Body of pancreas (tissue), 4 donors: ENCODE measurements around the gene ANXA9.

Source experiments
- POLR2A ChIP-seq, 3 donors: fragments of 450-650 bp; IDR thresholded peaks; one replicate each; pipeline ENCODE4 v1.6.1; 2016; ENCODE audit warnings: antibody characterized with exemption in 3 of 3, mild to moderate bottlenecking in 2 of 3
- TF ChIP-seq, protein P1 (sequence below), 7 experiments: fragments of 450-650 bp in 4 of 7; fragments of 200-600 bp in 3 of 7; sonication (generic) in 3 of 7; IDR thresholded peaks; one replicate each; pipeline ENCODE4 v1.5.1; 2016 to 2019; ENCODE audit warnings: antibody characterized with exemption in 7 of 7

DNA sequence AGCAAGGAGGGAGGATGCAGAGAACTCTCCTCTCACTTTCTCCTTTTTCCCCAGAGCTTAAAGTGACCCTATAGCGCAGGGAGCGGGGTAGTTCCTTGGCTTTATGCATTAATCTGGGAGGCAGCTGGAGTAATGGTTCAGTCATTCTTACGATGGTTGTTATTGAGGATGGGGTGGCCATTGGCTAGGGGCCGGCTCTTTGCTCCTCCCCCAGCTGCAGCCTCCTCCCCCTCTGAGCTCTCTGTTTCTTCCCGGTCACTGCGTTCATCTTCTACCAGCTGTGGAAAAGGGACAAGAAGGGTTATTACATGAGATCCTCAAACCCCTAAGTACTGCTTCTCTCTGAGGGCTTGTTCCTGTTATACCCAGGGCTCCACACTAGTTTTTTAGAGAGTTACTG lies 16.1 kb upstream of the ANXA9 start:
- TF ChIP-seq, protein P1, sequence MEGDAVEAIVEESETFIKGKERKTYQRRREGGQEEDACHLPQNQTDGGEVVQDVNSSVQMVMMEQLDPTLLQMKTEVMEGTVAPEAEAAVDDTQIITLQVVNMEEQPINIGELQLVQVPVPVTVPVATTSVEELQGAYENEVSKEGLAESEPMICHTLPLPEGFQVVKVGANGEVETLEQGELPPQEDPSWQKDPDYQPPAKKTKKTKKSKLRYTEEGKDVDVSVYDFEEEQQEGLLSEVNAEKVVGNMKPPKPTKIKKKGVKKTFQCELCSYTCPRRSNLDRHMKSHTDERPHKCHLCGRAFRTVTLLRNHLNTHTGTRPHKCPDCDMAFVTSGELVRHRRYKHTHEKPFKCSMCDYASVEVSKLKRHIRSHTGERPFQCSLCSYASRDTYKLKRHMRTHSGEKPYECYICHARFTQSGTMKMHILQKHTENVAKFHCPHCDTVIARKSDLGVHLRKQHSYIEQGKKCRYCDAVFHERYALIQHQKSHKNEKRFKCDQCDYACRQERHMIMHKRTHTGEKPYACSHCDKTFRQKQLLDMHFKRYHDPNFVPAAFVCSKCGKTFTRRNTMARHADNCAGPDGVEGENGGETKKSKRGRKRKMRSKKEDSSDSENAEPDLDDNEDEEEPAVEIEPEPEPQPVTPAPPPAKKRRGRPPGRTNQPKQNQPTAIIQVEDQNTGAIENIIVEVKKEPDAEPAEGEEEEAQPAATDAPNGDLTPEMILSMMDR (IDR thresholded peaks at IDR 0.05) = no peak
- TF ChIP-seq POLR2A (IDR thresholded peaks at IDR 0.05) = no peak
